GM12878 (cell line): ENCODE results near the gene PCDHA1.

Experiments
- CBX5 ChIP-seq: sonication (generic); IDR thresholded peaks from 2 replicates; pipeline ENCODE4 v1.6.1; 2016; ENCODE audit warnings: low read depth, moderate library complexity, mild to moderate bottlenecking, inconsistent platforms
- POLR2AphosphoS5 ChIP-seq: IDR thresholded peaks from 2 replicates; pipeline ENCODE4 v1.6.1; 2011; ENCODE audit warnings: mild to moderate bottlenecking, low read length, inconsistent platforms
- RB1 ChIP-seq: fragments of 450-650 bp; formaldehyde crosslinking; IDR thresholded peaks from 2 replicates; pipeline ENCODE4 v1.6.1; 2017; ENCODE audit warnings: mild to moderate bottlenecking, borderline replicate concordance
- TAF1 ChIP-seq: IDR thresholded peaks from 2 replicates; pipeline ENCODE4 v1.6.1; 2011; ENCODE audit warnings: mild to moderate bottlenecking, low read depth, low read length, borderline replicate concordance
- USF2 ChIP-seq: IDR thresholded peaks from 2 replicates; pipeline ENCODE4 v1.6.1; 2011; ENCODE audit warnings: low read depth, low read length, improper control_type of control experiment, borderline replicate concordance

GRCh38 chr5:140827704-140828361, 41.9 kb downstream of the PCDHA1 start, which contains the start of gene PCDHA6:
- TF ChIP-seq POLR2AphosphoS5 (no peak), CBX5 (no peak), RB1 (no peak), USF2 (no peak), TAF1 (no peak)
